ENCODE measurements around the gene GP9. TPM values are rescaled to one million over a fixed set of nuclear protein-coding genes. Genes with fewer than 3 reads are reported as not detected.

Gene GP9
- polyA plus RNA-seq, 1 of the 3 experiments (the other 2 are of a cell fraction), result not detected

- Histone ChIP-seq H3K79me2 (ENCODE audit: insufficient read depth) (no peaks in the 10 kb centered on the region), H3K27ac (ENCODE audit: low read depth in 2 of 2, low read length in 1 of 2) (no peak overlapping the region), H3K9me2 (no peaks in the 10 kb centered on the region), H3K36me3 (replicated peaks in 1 of 2; ENCODE audit: control insufficient read depth in 1 of 2, insufficient read depth in 2 of 2, low read length in 1 of 2) (no peaks in the 10 kb centered on the region), H3F3A (replicated peaks; ENCODE audit: insufficient read depth) (no peaks in the 10 kb centered on the region), H3K9me3 (no peaks in the 10 kb centered on the region), H2AFZ (ENCODE audit: low read depth) (no peak overlapping the region), H3K27me3 (ENCODE audit: insufficient read depth) (no peaks in the 10 kb centered on the region; the same call in 1 of the 2 replicates), H4K20me1 (ENCODE audit: insufficient read depth) (no peaks in the 10 kb centered on the region), H3K9ac (no peak overlapping the region), H3K4me3 (ENCODE audit: low read depth in 2 of 2, low read length in 1 of 2) (no peak overlapping the region), H3K4me2 (no peak overlapping the region), H3K4me1 (ENCODE audit: control insufficient read depth in 1 of 2, insufficient read depth in 2 of 2, low read depth in 1 of 2, low read length in 1 of 2) (peaks cover 0 to 20% of the 10 kb centered on the region in 2 experiments; a peak in 1 of 4 replicates)
- ChIA-PET POLR2A (no interaction called here), CTCF (interaction anchor here (0.8 to 4.7 kb wide), 3 partner anchors 32 to 51 kb away, joined by 3 to 25 read pairs (median 7); no protein-coding TSS in a partner anchor)
- DNase-seq, result no peak
- TF ChIP-seq USF1 (IDR thresholded peaks at IDR 0.05; ENCODE audit: borderline replicate concordance, low read depth) (no peak), SIN3A (IDR thresholded peaks at IDR 0.05; ENCODE audit: borderline replicate concordance, low read depth, low read length) (no peak), IRF3 (IDR thresholded peaks at IDR 0.05; ENCODE audit: low read depth, low read length) (no peak), REST (IDR thresholded peaks at IDR 0.05; ENCODE audit: low read depth, low read length) (no peak), RAD21 (IDR thresholded peaks at IDR 0.05; ENCODE audit: low read length) (no peak), USF2 (IDR thresholded peaks at IDR 0.05; ENCODE audit: borderline replicate concordance, low read depth, low read length) (no peak), MAX (IDR thresholded peaks at IDR 0.05; ENCODE audit: low read depth) (no peak), FOXJ3 (CRISPR knock-in tag; IDR thresholded peaks at IDR 0.05) (no peak), ZBTB33 (IDR thresholded peaks at IDR 0.05; ENCODE audit: borderline replicate concordance, low read depth) (no peak), TCF12 (IDR thresholded peaks at IDR 0.05) (no peak), EP300 (IDR thresholded peaks at IDR 0.05; ENCODE audit: borderline replicate concordance in 1 of 2, low read depth in 1 of 2, low read length in 1 of 2) (no peak), FOSL2 (IDR thresholded peaks at IDR 0.05; ENCODE audit: borderline replicate concordance, low read depth) (no peak), SMC3 (IDR thresholded peaks at IDR 0.05; ENCODE audit: low read depth, low read length) (no peak), EZH2phosphoT487 (IDR thresholded peaks at IDR 0.05; ENCODE audit: borderline replicate concordance, low read depth) (no peak), PBX3 (IDR thresholded peaks at IDR 0.05) (no peak), MXI1 (IDR thresholded peaks at IDR 0.05; ENCODE audit: low read depth, low read length) (no peak)
- 83% methylated on average over 6 of the region's 6 CpGs for WGBS (ENCODE audit: low lambda C conversion rate)
These were observed 39.4 kb upstream of the GP9 start for GRCh38 chr3:129021140-129021551.
